BLaER1 treated with 17β-estradiol and CSF1 and Interleukin-3, amounts not matched to agents 10 nM and 100 nM (cell line): Measurements from ENCODE around the gene LY86.

Source experiments
- H3K27ac ChIP-seq, 11 experiments: shearing (Covaris generic); formaldehyde crosslinking; 2 replicates each; pipeline ENCODE4 v1.8.1; 2022
- H3K27me3 ChIP-seq, 11 experiments: shearing (Covaris generic); formaldehyde crosslinking; 2 replicates each; pipeline ENCODE4 v1.8.1; 2022
- H3K36me3 ChIP-seq, 11 experiments: shearing (Covaris generic); formaldehyde crosslinking; 2 replicates each; pipeline ENCODE4 v1.8.1; 2022
- H3K4me1 ChIP-seq, 10 experiments: shearing (Covaris generic); formaldehyde crosslinking; 2 replicates each; pipeline ENCODE4 v1.8.1; 2022
- H3K4me2 ChIP-seq, 11 experiments: shearing (Covaris generic); formaldehyde crosslinking; 2 replicates each; pipeline ENCODE4 v1.8.1; 2022
- H3K4me3 ChIP-seq, 10 experiments: shearing (Covaris generic); formaldehyde crosslinking; 2 replicates each; pipeline ENCODE4 v1.8.1; 2022
- H3K9ac ChIP-seq, 11 experiments: shearing (Covaris generic); formaldehyde crosslinking; 2 replicates each; pipeline ENCODE4 v1.8.1; 2022
- H3K9me3 ChIP-seq, 11 experiments: shearing (Covaris generic); formaldehyde crosslinking; replicated peaks in 1 of 11; 2 replicates each; pipeline ENCODE4 v1.8.1; 2022
- H4K20me1 ChIP-seq, 11 experiments: shearing (Covaris generic); formaldehyde crosslinking; 2 replicates each; pipeline ENCODE4 v1.8.1; 2022
- Cebpa-rat ChIP-seq, 11 experiments: shearing (Covaris generic); IDR thresholded peaks; 2 replicates each; pipeline ENCODE4 v1.8.1; 2022

Gene LY86

DNA sequence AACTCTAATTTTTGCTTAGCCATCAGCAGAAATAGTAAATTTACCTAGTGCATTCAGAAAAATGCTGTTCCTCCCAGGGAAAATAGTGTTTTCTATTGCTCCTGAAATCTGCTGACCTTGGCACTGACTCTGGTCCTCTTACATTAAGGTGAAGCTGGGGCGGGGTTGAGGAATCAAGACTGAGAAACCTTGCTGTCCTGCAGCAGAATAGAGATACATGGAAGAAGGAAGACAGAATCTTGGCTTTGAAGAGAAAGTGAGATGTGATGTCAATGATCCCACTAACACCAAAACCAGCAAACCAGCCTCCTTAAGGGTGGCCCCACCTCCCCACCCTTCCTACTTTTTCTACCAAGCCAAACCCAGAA, 840 bp upstream of the LY86 start:
- peak overlapping the region; percentile 70 to 95 (median 82) for H3K9ac ChIP-seq
- no peaks in the 10 kb centered on the region for H3K9me3 ChIP-seq
- no peak for TF ChIP-seq Cebpa-rat (IDR thresholded peaks at IDR 0.05)
- H3K4me1 ChIP-seq = peaks cover 72 to 90% (median 80%) of the 10 kb centered on the region in 10 experiments
- peak overlapping the region; percentile 80 to 99 (median 90) for H3K4me2 ChIP-seq
- peak overlapping the region in 7 of 10 experiments; percentile 48 to 73 (median 64); a peak in 14 of 20 replicates for H3K4me3 ChIP-seq
- no peaks in the 10 kb centered on the region for H4K20me1 ChIP-seq
- no peaks in the 10 kb centered on the region for H3K36me3 ChIP-seq
- peak overlapping the region; percentile 90 to 100 (median 96); a peak in 21 of 22 replicates for H3K27ac ChIP-seq
- no peaks in the 10 kb centered on the region for H3K27me3 ChIP-seq

DNA sequence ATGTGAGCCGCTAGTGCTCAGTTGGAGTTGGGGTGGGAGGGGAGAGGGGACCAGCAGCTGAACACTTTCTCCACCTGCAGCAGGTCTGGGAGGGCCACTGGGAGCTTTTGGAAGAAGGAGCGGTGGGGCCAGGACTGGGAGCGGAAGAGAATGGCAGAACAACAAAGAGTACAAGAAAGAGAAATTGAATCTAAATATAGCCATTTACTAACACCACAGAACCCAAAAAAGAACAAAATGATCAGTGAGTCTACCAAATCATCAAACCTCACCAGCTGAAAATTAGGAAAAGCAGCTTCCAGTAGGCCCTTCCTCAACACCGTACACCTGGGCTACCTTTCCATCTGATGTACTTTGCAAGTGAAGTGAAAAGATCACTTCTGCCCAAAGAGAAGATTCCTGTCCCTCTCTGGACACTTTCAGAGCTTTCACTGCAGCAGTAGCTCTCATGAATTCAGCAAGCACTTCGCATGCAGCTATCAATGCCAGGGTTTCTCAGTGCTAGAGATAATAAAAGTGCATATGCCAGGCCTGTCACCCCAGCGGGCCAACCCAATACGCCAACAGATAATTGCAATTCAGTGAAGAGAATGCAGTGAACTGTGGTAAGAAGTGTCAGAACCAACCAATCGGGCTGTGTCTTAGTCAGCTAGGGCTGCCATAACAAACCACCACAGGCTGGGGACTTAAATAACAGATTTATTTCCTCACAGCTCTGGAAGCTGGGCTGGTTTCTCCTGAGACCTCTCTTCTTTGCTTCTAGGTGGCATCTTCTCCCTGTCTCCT, 597 bp downstream of the LY86 start:
- H3K4me3 ChIP-seq = peak overlapping the region; percentile 45 to 73 (median 60)
- TF ChIP-seq Cebpa-rat (IDR thresholded peaks at IDR 0.05) = no peak
- peak overlapping the region; percentile 70 to 95 (median 82) for H3K9ac ChIP-seq
- H3K9me3 ChIP-seq = peaks cover 0 to 7% (median 0%) of the 10 kb centered on the region in 11 experiments; a peak in 7 of 22 replicates
- peaks cover 83 to 98% (median 88%) of the 10 kb centered on the region in 10 experiments for H3K4me1 ChIP-seq
- peaks cover 0 to 9% (median 0%) of the 10 kb centered on the region in 11 experiments; a peak in 4 of 22 replicates for H3K36me3 ChIP-seq
- peak overlapping the region; percentile 80 to 99 (median 90) for H3K4me2 ChIP-seq
- H3K27ac ChIP-seq = peak overlapping the region; percentile 90 to 100 (median 96)
- no peaks in the 10 kb centered on the region for H3K27me3 ChIP-seq
- no peaks in the 10 kb centered on the region for H4K20me1 ChIP-seq

DNA sequence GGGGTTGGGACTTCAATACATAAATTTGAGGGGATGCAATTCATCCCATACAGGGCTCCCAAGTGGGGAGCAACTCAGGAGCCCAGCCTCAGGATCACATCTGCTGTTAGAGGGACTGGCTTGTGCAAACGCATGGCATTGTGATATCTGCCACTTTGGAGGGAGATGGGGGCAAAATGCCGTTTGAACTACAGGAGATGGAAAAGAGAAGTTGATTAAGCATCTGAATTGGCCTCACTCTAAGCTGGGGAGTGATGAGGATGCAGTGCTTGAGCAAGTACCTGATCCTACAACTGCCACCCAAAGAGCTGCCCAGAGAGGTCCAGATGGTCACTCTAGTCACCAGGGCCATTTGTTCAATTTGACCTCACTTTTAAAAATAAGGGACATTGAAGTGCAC, 2.0 kb downstream of the LY86 start:
- Histone ChIP-seq H3K9ac (peak overlapping the region in 6 of 11 experiments; percentile 84 to 95 (median 88); a peak in 8 of 22 replicates), H3K27me3 (no peaks in the 10 kb centered on the region), H3K9me3 (peaks cover 0 to 15% (median 6%) of the 10 kb centered on the region in 11 experiments; a peak in 7 of 22 replicates), H4K20me1 (no peaks in the 10 kb centered on the region), H3K27ac (peak overlapping the region; percentile 90 to 100 (median 96); a peak in 21 of 22 replicates), H3K4me2 (peak overlapping the region; percentile 80 to 99 (median 90)), H3K36me3 (peaks cover 0 to 20% (median 0%) of the 10 kb centered on the region in 11 experiments; a peak in 7 of 22 replicates), H3K4me3 (peak overlapping the region in 5 of 10 experiments; percentile 16 to 73 (median 66); a peak in 5 of 20 replicates), H3K4me1 (peaks cover 80 to 90% (median 87%) of the 10 kb centered on the region in 10 experiments)
- no peak for TF ChIP-seq Cebpa-rat (IDR thresholded peaks at IDR 0.05)

DNA sequence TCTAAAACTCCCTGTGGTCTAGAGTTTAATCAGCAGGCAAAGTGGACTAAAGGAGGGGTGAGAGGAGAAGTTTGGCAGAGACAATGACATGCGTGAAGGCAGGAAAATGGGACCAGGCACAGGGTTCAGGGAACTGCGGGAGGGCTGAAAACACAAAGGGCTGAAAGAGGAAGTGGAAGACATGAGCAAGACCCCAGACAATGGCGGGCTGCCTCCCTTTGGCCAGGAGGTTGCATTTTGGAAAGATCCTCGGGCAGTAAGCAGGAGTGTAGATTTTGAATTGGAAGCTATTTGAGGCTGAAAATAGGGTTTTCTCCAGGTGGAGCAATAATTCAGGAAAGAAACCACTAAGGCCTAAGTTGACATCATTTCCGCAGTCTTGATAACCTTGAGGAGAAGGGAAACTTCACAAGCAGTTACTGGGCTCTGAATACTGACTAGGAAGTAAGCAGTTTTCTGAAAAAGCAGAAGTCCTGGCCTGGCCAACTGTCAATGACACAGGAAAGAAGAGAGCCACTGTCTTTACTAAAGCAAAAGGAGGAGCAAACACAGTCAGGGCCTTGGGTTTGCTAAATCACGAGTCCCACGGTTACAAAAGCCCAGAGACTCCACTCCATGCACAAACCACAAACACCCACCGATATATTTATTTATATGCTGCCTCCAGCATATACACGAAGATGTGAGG, 3.4 kb downstream of the LY86 start:
- Histone ChIP-seq H3K27me3 (no peaks in the 10 kb centered on the region), H3K36me3 (peaks cover 0 to 28% (median 0%) of the 10 kb centered on the region in 11 experiments; a peak in 7 of 22 replicates), H3K4me2 (peak overlapping the region; percentile 80 to 99 (median 90)), H4K20me1 (no peaks in the 10 kb centered on the region), H3K9ac (peak overlapping the region; percentile 75 to 95 (median 84)), H3K9me3 (peaks cover 0 to 15% (median 6%) of the 10 kb centered on the region in 11 experiments; a peak in 7 of 22 replicates), H3K27ac (peak overlapping the region; percentile 90 to 100 (median 96)), H3K4me3 (peak overlapping the region in 5 of 10 experiments; percentile 3 to 68 (median 64); a peak in 7 of 20 replicates), H3K4me1 (peaks cover 84 to 93% (median 89%) of the 10 kb centered on the region in 10 experiments)
- TF ChIP-seq Cebpa-rat (IDR thresholded peaks at IDR 0.05) = peak in 9 of 11 experiments; percentile 28 to 86 (median 72); a peak in 16 of 22 replicates

DNA sequence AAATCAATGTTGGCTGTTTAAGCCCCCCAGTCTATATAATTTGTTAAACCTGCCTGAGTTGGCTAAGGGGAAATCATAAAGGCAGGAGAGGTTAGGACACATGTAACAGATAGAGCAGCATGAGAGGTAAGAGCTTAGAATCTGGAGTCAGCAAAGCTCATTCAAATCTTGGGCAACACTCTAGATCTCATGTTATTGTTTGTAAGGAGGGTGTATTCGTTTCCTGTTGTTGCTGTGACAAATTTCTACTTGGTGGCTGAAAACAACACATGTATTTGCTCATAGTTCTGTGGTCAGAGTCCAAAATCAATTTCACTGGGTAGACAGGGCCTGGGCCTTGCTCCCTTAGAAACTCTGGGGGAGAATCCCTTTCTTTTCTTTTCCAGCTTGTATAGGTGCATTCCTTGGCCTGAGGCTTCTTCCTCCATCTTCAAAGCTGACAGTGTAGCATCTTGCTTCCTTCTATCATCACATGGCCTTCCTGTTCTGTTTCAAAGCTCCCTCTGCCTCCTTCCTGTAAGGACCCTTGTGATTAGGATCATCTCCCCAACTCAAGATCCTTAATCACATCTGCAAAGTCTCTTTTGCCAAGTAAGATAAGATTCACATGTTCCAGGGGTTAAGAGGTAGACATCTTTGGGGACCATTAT, 4.4 kb downstream of the LY86 start:
- peaks cover 80 to 91% (median 88%) of the 10 kb centered on the region in 10 experiments for H3K4me1 ChIP-seq
- H3K27me3 ChIP-seq = no peaks in the 10 kb centered on the region
- peaks cover 0 to 22% (median 6%) of the 10 kb centered on the region in 11 experiments; a peak in 7 of 22 replicates for H3K9me3 ChIP-seq
- H3K4me3 ChIP-seq = peak overlapping the region in 4 of 10 experiments; percentile 7 to 34 (median 14); a peak in 5 of 20 replicates
- H3K9ac ChIP-seq = peak overlapping the region; percentile 75 to 95 (median 84)
- H3K27ac ChIP-seq = peak overlapping the region; percentile 90 to 100 (median 96)
- H4K20me1 ChIP-seq = no peaks in the 10 kb centered on the region
- peaks cover 0 to 38% (median 0%) of the 10 kb centered on the region in 11 experiments; a peak in 7 of 22 replicates for H3K36me3 ChIP-seq
- H3K4me2 ChIP-seq = peak overlapping the region; percentile 80 to 96 (median 90)
- TF ChIP-seq Cebpa-rat (IDR thresholded peaks at IDR 0.05) = peak in 1 of 11 experiments; percentile 50; a peak in 1 of 22 replicates

DNA sequence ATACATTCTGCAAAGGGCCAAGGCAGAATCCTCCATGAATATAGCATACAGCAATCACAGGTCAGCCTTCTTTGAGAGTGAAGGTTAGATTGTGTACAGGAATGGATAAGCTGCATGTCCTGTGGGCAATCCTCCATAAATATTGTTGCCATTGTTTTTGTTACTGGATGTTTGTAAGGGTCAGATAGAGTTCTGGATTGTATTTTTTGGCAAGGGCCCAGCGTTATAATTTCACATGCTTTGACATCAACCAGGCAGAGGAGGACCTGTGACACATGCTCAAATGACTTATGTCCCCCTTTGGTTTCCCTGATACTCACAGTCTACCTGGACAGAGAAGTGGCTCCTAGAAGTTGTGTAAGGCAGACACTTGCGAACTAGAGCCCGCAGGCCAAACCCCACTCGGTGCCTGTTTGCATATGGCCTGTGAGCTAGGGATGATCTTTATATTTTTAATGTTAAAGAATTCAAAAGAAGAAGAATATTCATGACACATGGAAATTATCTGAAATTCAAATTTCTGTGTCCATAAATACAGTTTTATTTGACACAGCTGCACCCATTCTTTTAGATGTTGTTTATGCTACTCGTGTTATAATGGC, 5.4 kb downstream of the LY86 start:
- Histone ChIP-seq H3K27me3 (no peaks in the 10 kb centered on the region), H3K36me3 (peaks cover 0 to 49% (median 0%) of the 10 kb centered on the region in 11 experiments; a peak in 7 of 22 replicates), H4K20me1 (no peaks in the 10 kb centered on the region; a peak in 1 of 22 replicates), H3K4me1 (peaks cover 70 to 95% (median 80%) of the 10 kb centered on the region in 10 experiments), H3K4me3 (peak overlapping the region in 3 of 10 experiments; percentile 2 to 22 (median 18); a peak in 2 of 20 replicates), H3K4me2 (peak overlapping the region; percentile 80 to 96 (median 90)), H3K9ac (peak overlapping the region in 6 of 11 experiments; percentile 84 to 95 (median 87); a peak in 10 of 22 replicates), H3K27ac (peak overlapping the region in 10 of 11 experiments; percentile 90 to 100 (median 96); a peak in 19 of 22 replicates), H3K9me3 (peaks cover 0 to 22% (median 6%) of the 10 kb centered on the region in 11 experiments; a peak in 7 of 22 replicates)
- no peak for TF ChIP-seq Cebpa-rat (IDR thresholded peaks at IDR 0.05)

DNA sequence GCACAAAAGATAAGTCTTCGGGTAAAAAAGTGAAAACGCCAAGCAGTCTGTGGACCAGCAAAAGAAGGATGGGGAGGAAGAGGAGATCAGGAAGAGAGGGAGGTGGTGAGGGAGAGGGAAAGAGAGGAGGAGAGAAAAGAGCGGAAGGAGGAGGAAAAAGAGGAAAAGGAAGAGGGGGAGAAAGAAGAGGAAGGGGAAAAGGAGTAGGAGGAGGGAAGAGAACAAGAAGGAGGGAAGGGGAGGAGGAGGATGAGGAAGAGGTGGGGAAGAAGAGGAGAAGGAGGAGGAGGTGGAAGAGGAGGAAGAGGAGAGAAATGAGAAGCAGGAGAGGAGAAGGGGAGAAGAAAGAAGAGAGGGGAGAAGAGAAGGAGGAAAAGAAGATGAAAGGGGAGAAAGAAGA, 6.5 kb downstream of the LY86 start:
- no peak overlapping the region for H3K9ac ChIP-seq
- peaks cover 60 to 95% (median 70%) of the 10 kb centered on the region in 10 experiments for H3K4me1 ChIP-seq
- H3K27ac ChIP-seq = peak overlapping the region in 5 of 11 experiments; percentile 96 to 100 (median 99); a peak in 7 of 22 replicates
- H3K27me3 ChIP-seq = no peaks in the 10 kb centered on the region
- no peak for TF ChIP-seq Cebpa-rat (IDR thresholded peaks at IDR 0.05)
- H3K4me2 ChIP-seq = peak overlapping the region in 8 of 11 experiments; percentile 60 to 90 (median 72); a peak in 11 of 22 replicates
- peaks cover 0 to 59% (median 3%) of the 10 kb centered on the region in 11 experiments; a peak in 9 of 22 replicates for H3K36me3 ChIP-seq
- H3K9me3 ChIP-seq = peaks cover 0 to 22% (median 6%) of the 10 kb centered on the region in 11 experiments; a peak in 7 of 22 replicates
- no peak overlapping the region; a peak in 1 of 20 replicates for H3K4me3 ChIP-seq
- peaks cover 0 to 5% (median 0%) of the 10 kb centered on the region in 11 experiments; a peak in 2 of 22 replicates for H4K20me1 ChIP-seq
